HepG2 (cell line): Measurements from ENCODE around the gene LCAT. TPM values are rescaled to one million over a fixed set of nuclear protein-coding genes. Genes with fewer than 3 reads are reported as not detected.

Source experiments
- CEBPB ChIP-seq: IDR thresholded peaks from 2 replicates; pipeline ENCODE4 v1.6.1; 2011; ENCODE audit warnings: low read depth, low read length, improper control_type of control experiment, borderline replicate concordance
- CHCHD3 ChIP-seq: sonication (generic); formaldehyde crosslinking; IDR thresholded peaks from 2 replicates; pipeline ENCODE4 v1.8.0; 2022; ENCODE audit warnings: mild to moderate bottlenecking, missing genetic modification reagents, moderate library complexity
- CHD2 ChIP-seq: IDR thresholded peaks from 2 replicates; pipeline ENCODE4 v1.6.1; 2011; ENCODE audit warnings: low read depth, low read length, improper control_type of control experiment
- DNMT3B ChIP-seq: conservative IDR thresholded peaks from 2 replicates; pipeline ENCODE4 v1.6.1; 2016; ENCODE audit warnings: missing biosample characterization, control low read depth
- EHMT2 ChIP-seq: fragments of 200-600 bp; sonication (generic); IDR thresholded peaks from 2 replicates; pipeline ENCODE4 v1.7.0; 2017; ENCODE audit warnings: antibody characterized with exemption, low read depth, low read length, borderline replicate concordance
- ELF1 ChIP-seq: sonication (generic); formaldehyde crosslinking; IDR thresholded peaks from 2 replicates; pipeline ENCODE4 v1.4.0; 2020; ENCODE audit warnings: missing genetic modification reagents
- FOXO1 ChIP-seq: sonication (generic); formaldehyde crosslinking; IDR thresholded peaks from 2 replicates; pipeline ENCODE4 v1.4.0; 2020; ENCODE audit warnings: missing genetic modification reagents
- HDAC2 ChIP-seq: sonication (generic); formaldehyde crosslinking; IDR thresholded peaks from 2 replicates; pipeline ENCODE4 v1.4.0; 2020; ENCODE audit warnings: missing genetic modification reagents
- HNRNPUL1 ChIP-seq: fragments of 200-400 bp; formaldehyde crosslinking; IDR thresholded peaks from 2 replicates; pipeline ENCODE4 v1.6.1; 2017; ENCODE audit warnings: low read depth, mild to moderate bottlenecking, low read length, moderate library complexity
- JDP2 ChIP-seq: sonication (generic); formaldehyde crosslinking; IDR thresholded peaks from 2 replicates; pipeline ENCODE4 v1.8.1; 2022; ENCODE audit warnings: missing genetic modification reagents, borderline replicate concordance
- KDM4B ChIP-seq: sonication (generic); formaldehyde crosslinking; IDR thresholded peaks from 2 replicates; pipeline ENCODE4 v1.4.0; 2020; ENCODE audit warnings: missing genetic modification reagents
- KLF15 ChIP-seq: sonication (generic); formaldehyde crosslinking; IDR thresholded peaks from 2 replicates; pipeline ENCODE4 v1.8.1; 2023; ENCODE audit warnings: borderline replicate concordance, mild to moderate bottlenecking, inconsistent platforms, missing genetic modification reagents, mixed read lengths
- PAXIP1 ChIP-seq: sonication (generic); formaldehyde crosslinking; conservative IDR thresholded peaks from 2 replicates; pipeline ENCODE4 v1.4.0; 2020; ENCODE audit warnings: mild to moderate bottlenecking, missing genetic modification reagents, moderate library complexity
- PCBP2 ChIP-seq: fragments of 200-400 bp; formaldehyde crosslinking; optimal IDR thresholded peaks from 2 replicates; pipeline ENCODE3; 2018; ENCODE audit warnings: low read length, low read depth; ENCODE audit not compliant: poor library complexity, severe bottlenecking
- RAD21 ChIP-seq: fragments of 450-650 bp; formaldehyde crosslinking; IDR thresholded peaks from 2 replicates; pipeline ENCODE4 v1.5.0; 2020; ENCODE audit warnings: mild to moderate bottlenecking
- SAP130 ChIP-seq: IDR thresholded peaks from 2 replicates; pipeline ENCODE4 v1.6.1; 2016; ENCODE audit warnings: low read depth
- SRSF4 ChIP-seq: fragments of 200-400 bp; formaldehyde crosslinking; IDR thresholded peaks from one replicate; pipeline ENCODE4 v1.6.1; 2018; ENCODE audit warnings: mild to moderate bottlenecking, low read depth, low read length, moderate library complexity; ENCODE audit not compliant: poor library complexity, severe bottlenecking
- ZFP36L1 ChIP-seq: sonication (generic); formaldehyde crosslinking; IDR thresholded peaks from 2 replicates; pipeline ENCODE4 v1.8.0; 2022; ENCODE audit warnings: mild to moderate bottlenecking, missing genetic modification reagents, moderate library complexity
- ZNF12 ChIP-seq: sonication (generic); formaldehyde crosslinking; IDR thresholded peaks from 2 replicates; pipeline ENCODE4 v1.5.0; 2020; ENCODE audit warnings: missing genetic modification reagents
- ZNF333 ChIP-seq: sonication (generic); formaldehyde crosslinking; IDR thresholded peaks from 2 replicates; pipeline ENCODE4 v1.4.0; 2020; ENCODE audit warnings: mild to moderate bottlenecking, missing genetic modification reagents, borderline replicate concordance
- ZNF382 ChIP-seq: sonication (generic); formaldehyde crosslinking; IDR thresholded peaks from 2 replicates; pipeline ENCODE4 v1.5.0; 2020; ENCODE audit warnings: missing genetic modification reagents, mild to moderate bottlenecking, borderline replicate concordance
- ZNF484 ChIP-seq: sonication (generic); formaldehyde crosslinking; IDR thresholded peaks from 2 replicates; pipeline ENCODE4 v1.5.1; 2020; ENCODE audit warnings: mild to moderate bottlenecking, low read depth, missing genetic modification reagents, borderline replicate concordance
- ZNF639 ChIP-seq: conservative IDR thresholded peaks from 2 replicates; pipeline ENCODE4 v1.6.1; 2018; ENCODE audit warnings: missing genetic modification reagents
- ZNF674 ChIP-seq: sonication (generic); formaldehyde crosslinking; IDR thresholded peaks from 2 replicates; pipeline ENCODE4 v1.5.0; 2020; ENCODE audit warnings: low read depth, mild to moderate bottlenecking, missing genetic modification reagents
- ZNF768 ChIP-seq: sonication (generic); formaldehyde crosslinking; IDR thresholded peaks from 2 replicates; pipeline ENCODE4 v1.4.0; 2020; ENCODE audit warnings: missing genetic modification reagents
- ZNF788 ChIP-seq: sonication (generic); formaldehyde crosslinking; IDR thresholded peaks from 2 replicates; pipeline ENCODE4 v1.5.0; 2020; ENCODE audit warnings: mild to moderate bottlenecking, missing genetic modification reagents, borderline replicate concordance
- ZNF83 ChIP-seq: sonication (generic); formaldehyde crosslinking; IDR thresholded peaks from 2 replicates; pipeline ENCODE4 v1.4.0; 2020; ENCODE audit warnings: missing genetic modification reagents, mild to moderate bottlenecking, borderline replicate concordance
- polyA plus RNA-seq, 8 experiments: library from polyadenylated mRNA; depleted of rRNA in 3 of 8; stranded (reverse) in 7 of 8; unstranded in 1 of 8; fragments of >200 nt; fragmentation: Illumina TruSeq in 4 of 8; extraction: Trizol in 4 of 8; gene quantifications; 2 replicates each; pipeline versions ENCODE4 v1.2.1 to v1.2.3, GENCODE V29; 2011 to 2016; ENCODE audit warnings: low read depth in 4 of 8, missing spikeins in 1 of 8, mixed read lengths in 1 of 8; ENCODE audit not compliant: insufficient read depth in 1 of 8
- total RNA-seq, 5 experiments: library from RNA; depleted of rRNA; stranded (reverse); fragments of >200 nt; fragmentation: Illumina TruSeq; extraction: Trizol; gene quantifications; 2 replicates each; pipeline ENCODE4 v1.2.3, GENCODE V29; 2016; ENCODE audit warnings: low read depth in 1 of 5

Gene LCAT
- total and polyA plus RNA-seq, 2 of the 13 experiments (the other 11 are each of a cell fraction or from before 2014, with no cell fraction given): 36.1 to 38.9 TPM

- 0 out of 2 replicates have a peak, but pooled peaks have one; percentile 47 for TF ChIP-seq HDAC2 (CRISPR knock-in tag)
- TF ChIP-seq PCBP2: peak; percentile 2
- 0 out of 2 replicates have a peak, but pooled peaks have one; percentile 56 for TF ChIP-seq ZNF484 (CRISPR knock-in tag)
- TF ChIP-seq RAD21 (CRISPR knock-in tag): peak; percentile 34; the same call in 1 of the 2 replicates
- TF ChIP-seq ZNF674 (CRISPR knock-in tag): no peak
- TF ChIP-seq ZNF83 (CRISPR knock-in tag): no peak
- TF ChIP-seq SAP130 (CRISPR knock-in tag): peak; percentile 99
- no peak for TF ChIP-seq ZNF382 (CRISPR knock-in tag)
- 0 out of 2 replicates have a peak, but pooled peaks have one; percentile 49 for TF ChIP-seq ZNF788 (CRISPR knock-in tag)
- peak; percentile 61; the same call in 1 of the 2 replicates for TF ChIP-seq ZNF768 (CRISPR knock-in tag)
- peak; percentile 19; the same call in 1 of the 2 replicates for TF ChIP-seq KDM4B (CRISPR knock-in tag)
- TF ChIP-seq ZNF639 (CRISPR knock-in tag): peak; percentile 41; the same call in 1 of the 2 replicates
- TF ChIP-seq ELF1: peak; percentile 93
- no peak for TF ChIP-seq SRSF4
- no peak for TF ChIP-seq JDP2
- no peak for TF ChIP-seq FOXO1
- no peak for TF ChIP-seq CHD2
- peak; percentile 22; the same call in 1 of the 2 replicates for TF ChIP-seq CHCHD3 (CRISPR knock-in tag)
- no peak for TF ChIP-seq HNRNPUL1
- TF ChIP-seq EHMT2: no peak
- TF ChIP-seq ZFP36L1 (CRISPR knock-in tag): peak; percentile 92; the same call in 1 of the 2 replicates
- no peak for TF ChIP-seq CEBPB
- peak; percentile 67 for TF ChIP-seq PAXIP1
- peak; percentile 41; the same call in 1 of the 2 replicates for TF ChIP-seq KLF15 (CRISPR knock-in tag)
- TF ChIP-seq ZNF333 (CRISPR knock-in tag): peak; percentile 93; the same call in 1 of the 2 replicates
- TF ChIP-seq DNMT3B (CRISPR knock-in tag): no peak; the same call in 1 of the 2 replicates
- TF ChIP-seq ZNF12 (CRISPR knock-in tag): peak; percentile 83
Observed at GRCh38 chr16:67935402-67936123, 8.4 kb downstream of the LCAT start (continued).
